SK-N-SH treated with all-trans-retinoic acid at 6 μM for 48 hours (cell line): ENCODE results near the gene STK32B.

Experiments
- ATAC-seq: fragments of 200-7000 bp; cut with Tn5 transposase; 3 replicates; pipeline ENCODE4 v1.9.1; 2020; ENCODE audit warnings: mild to moderate bottlenecking, moderate library complexity
- ARNTL ChIP-seq: fragments of 450-650 bp; formaldehyde crosslinking; IDR thresholded peaks from 2 replicates; pipeline ENCODE4 v1.5.0; 2020; ENCODE audit warnings: low read depth, mild to moderate bottlenecking, moderate library complexity, borderline replicate concordance
- BACH2 ChIP-seq: fragments of 250-450 bp; sonication (Bioruptor Pico); IDR thresholded peaks from 2 replicates; pipeline ENCODE4 v1.9.0; 2021; ENCODE audit warnings: mild to moderate bottlenecking, borderline replicate concordance
- CREB5 ChIP-seq: fragments of 250-450 bp; sonication (Bioruptor Pico); IDR thresholded peaks from 2 replicates; pipeline ENCODE4 v1.5.1; 2020; ENCODE audit warnings: low read depth, mild to moderate bottlenecking, moderate library complexity
- CSDC2 ChIP-seq: fragments of 250-450 bp; sonication (Bioruptor Pico); IDR thresholded peaks from 2 replicates; pipeline ENCODE4 v1.5.0; 2020; ENCODE audit warnings: mild to moderate bottlenecking, moderate library complexity
- ESRRG ChIP-seq: fragments of 250-450 bp; sonication (Bioruptor Pico); IDR thresholded peaks from 2 replicates; pipeline ENCODE4 v1.6.1; 2021; ENCODE audit warnings: mild to moderate bottlenecking
- GLIS3 ChIP-seq: fragments of 250-450 bp; sonication (Bioruptor Pico); IDR thresholded peaks from 2 replicates; pipeline ENCODE4 v1.5.0; 2020; ENCODE audit warnings: mild to moderate bottlenecking, moderate library complexity
- OSR1 ChIP-seq: fragments of 250-450 bp; sonication (Bioruptor Pico); IDR thresholded peaks from 2 replicates; pipeline ENCODE4 v1.8.0; 2022; ENCODE audit warnings: moderate library complexity, mild to moderate bottlenecking, inconsistent platforms
- PATZ1 ChIP-seq: fragments of 250-450 bp; sonication (Bioruptor Pico); IDR thresholded peaks from 2 replicates; pipeline ENCODE4 v1.8.0; 2020; ENCODE audit warnings: mild to moderate bottlenecking, moderate library complexity, borderline replicate concordance
- POU6F1 ChIP-seq: fragments of 250-450 bp; sonication (Bioruptor Pico); IDR thresholded peaks from 2 replicates; pipeline ENCODE4 v1.8.0; 2021; ENCODE audit warnings: low read depth, mild to moderate bottlenecking, moderate library complexity, borderline replicate concordance
- PPARA ChIP-seq: fragments of 250-450 bp; sonication (Bioruptor Pico); IDR thresholded peaks from 2 replicates; pipeline ENCODE4 v1.5.0; 2020; ENCODE audit warnings: mild to moderate bottlenecking, borderline replicate concordance
- SNAI2 ChIP-seq: fragments of 250-450 bp; sonication (Bioruptor Pico); IDR thresholded peaks from 2 replicates; pipeline ENCODE4 v1.5.0; 2020; ENCODE audit warnings: mild to moderate bottlenecking, moderate library complexity
- TOX ChIP-seq: fragments of 250-450 bp; sonication (Bioruptor Pico); IDR thresholded peaks from 2 replicates; pipeline ENCODE4 v1.8.0; 2021; ENCODE audit warnings: mild to moderate bottlenecking, moderate library complexity, borderline replicate concordance
- TSHZ2 ChIP-seq: fragments of 250-450 bp; sonication (Bioruptor Pico); IDR thresholded peaks from 2 replicates; pipeline ENCODE4 v1.5.0; 2020; ENCODE audit warnings: mild to moderate bottlenecking, moderate library complexity
- ZC3H10 ChIP-seq: fragments of 250-450 bp; sonication (Bioruptor Pico); IDR thresholded peaks from 2 replicates; pipeline ENCODE4 v1.5.1; 2021; ENCODE audit warnings: mild to moderate bottlenecking, moderate library complexity
- ZFP3 ChIP-seq: fragments of 250-450 bp; sonication (Bioruptor Pico); IDR thresholded peaks from 2 replicates; pipeline ENCODE4 v1.5.0; 2020; ENCODE audit warnings: mild to moderate bottlenecking, moderate library complexity
- ZFP30 ChIP-seq: fragments of 450-650 bp; formaldehyde crosslinking; IDR thresholded peaks from 2 replicates; pipeline ENCODE4 v1.5.0; 2022; ENCODE audit warnings: mild to moderate bottlenecking, moderate library complexity
- ZNF565 ChIP-seq: fragments of 450-650 bp; formaldehyde crosslinking; conservative IDR thresholded peaks from 2 replicates; pipeline ENCODE4 v1.5.0; 2020; ENCODE audit warnings: low read depth, mild to moderate bottlenecking, moderate library complexity
- ZNF8 ChIP-seq: fragments of 450-650 bp; formaldehyde crosslinking; IDR thresholded peaks from 2 replicates; pipeline ENCODE4 v1.5.0; 2020; ENCODE audit warnings: mild to moderate bottlenecking, moderate library complexity

STK32B gene

GRCh38 chr4:5261866-5262265 is 210.6 kb downstream of the STK32B start:
- no peak for ATAC-seq
- TF ChIP-seq ARNTL (CRISPR knock-in tag) (no peak), ZNF565 (CRISPR knock-in tag) (no peak), ZC3H10 (no peak), ZFP3 (no peak), ZFP30 (no peak), SNAI2 (CRISPR knock-in tag) (no peak), ZNF8 (CRISPR knock-in tag) (no peak), POU6F1 (CRISPR knock-in tag) (no peak), BACH2 (CRISPR knock-in tag) (no peak)

GRCh38 chr4:5266991-5267390 is 215.7 kb downstream of the STK32B start:
- no peak for TF ChIP-seq TSHZ2 (CRISPR knock-in tag)
- no peak for TF ChIP-seq PATZ1 (CRISPR knock-in tag)
- TF ChIP-seq ESRRG: no peak
- TF ChIP-seq CREB5 (CRISPR knock-in tag): no peak
- TF ChIP-seq ZNF565 (CRISPR knock-in tag): no peak
- no peak for TF ChIP-seq ZFP3
- no peak for TF ChIP-seq PPARA
- no peak for TF ChIP-seq SNAI2 (CRISPR knock-in tag)
- TF ChIP-seq ZFP30: no peak
- no peak for TF ChIP-seq ZC3H10
- TF ChIP-seq POU6F1 (CRISPR knock-in tag): no peak
- ATAC-seq: no peak

- no peak for ATAC-seq
- TF ChIP-seq TSHZ2 (CRISPR knock-in tag) (no peak), ZFP30 (no peak), SNAI2 (CRISPR knock-in tag) (no peak), GLIS3 (CRISPR knock-in tag) (no peak), ARNTL (CRISPR knock-in tag) (no peak), OSR1 (CRISPR knock-in tag) (no peak), CSDC2 (CRISPR knock-in tag) (no peak), PATZ1 (CRISPR knock-in tag) (no peak), ZNF565 (CRISPR knock-in tag) (no peak), ESRRG (no peak), BACH2 (CRISPR knock-in tag) (no peak), POU6F1 (CRISPR knock-in tag) (no peak), ZC3H10 (no peak), TOX (CRISPR knock-in tag) (no peak)
Measured at GRCh38 chr4:5267408-5267807, 216.1 kb downstream of the STK32B start.
